Frontal cortex (tissue), 4 donors: ENCODE data around the gene ANK2. TPM values are rescaled to one million over a fixed set of nuclear protein-coding genes. Genes with fewer than 3 reads are reported as not detected.

ENCODE experiments used
- DNase-seq, 2 donors: peaks; one replicate each; pipeline ENCODE4 v3.0.0; 2012; ENCODE audit warnings: low spot score in 2 of 2
- FAIRE-seq: peaks from 2 replicates; lab custom pipeline; 2012; peaks lifted over from hg19 to GRCh38; lab: Jason Lieb, UNC
- total RNA-seq: library from RNA; depleted of rRNA; stranded (reverse); fragments of >200 nt; gene quantifications from one replicate; pipeline ENCODE4 v1.2.3, GENCODE V29; 2014
- donor health status: control.
- donor health status: control.
- donor health status: control.

The ANK2 gene
- total RNA-seq, 1 donor from 2014 or later = 477 TPM

GRCh38 chr4:113371111-113371510 lies 321.7 kb downstream of the ANK2 start:
- FAIRE-seq (no peak), DNase-seq (no peak)

GRCh38 chr4:113375964-113376666 lies 326.7 kb downstream of the ANK2 start:
- FAIRE-seq = no peak
- no peak for DNase-seq

GRCh38 chr4:113378836-113379235 lies 329.4 kb downstream of the ANK2 start:
- no peak for FAIRE-seq
- no peak for DNase-seq

- FAIRE-seq (peak; percentile 36), DNase-seq (no peak)
These were observed 333.3 kb downstream of the ANK2 start for GRCh38 chr4:113382704-113383103.

GRCh38 chr4:113383111-113383785 lies 333.8 kb downstream of the ANK2 start:
- DNase-seq (no peak), FAIRE-seq (no peak)

- FAIRE-seq = no peak
- no peak for DNase-seq
These were observed 335.1 kb downstream of the ANK2 start for GRCh38 chr4:113384600-113384999.

GRCh38 chr4:113385281-113385899 lies 335.9 kb downstream of the ANK2 start:
- FAIRE-seq = no peak
- no peak for DNase-seq

GRCh38 chr4:113389160-113389559 lies 339.7 kb downstream of the ANK2 start:
- FAIRE-seq = no peak
- DNase-seq = no peak

GRCh38 chr4:113390850-113391249 lies 341.4 kb downstream of the ANK2 start:
- DNase-seq (no peak), FAIRE-seq (no peak)

GRCh38 chr4:113394108-113394729 lies 344.8 kb downstream of the ANK2 start:
- FAIRE-seq (no peak), DNase-seq (no peak)

- peak; percentile 97 for FAIRE-seq
These were observed 345.5 kb downstream of the ANK2 start for GRCh38 chr4:113394730-113395530.

GRCh38 chr4:113397114-113397701 lies 347.8 kb downstream of the ANK2 start:
- DNase-seq (no peak), FAIRE-seq (no peak)

More at GRCh38 chr4:113394730-113395530, 345.5 kb downstream of the ANK2 start:
- DNase-seq = peak; percentile 17 to 44

- DNase-seq (no peak), FAIRE-seq (no peak)
These were observed 349.1 kb downstream of the ANK2 start for GRCh38 chr4:113398441-113399143.

GRCh38 chr4:113404167-113404571 lies 354.7 kb downstream of the ANK2 start:
- no peak for DNase-seq
- FAIRE-seq = no peak

- DNase-seq = no peak
- FAIRE-seq = no peak
These were observed 355.4 kb downstream of the ANK2 start for GRCh38 chr4:113404841-113405240.

- FAIRE-seq (no peak), DNase-seq (no peak)
These were observed 356.6 kb downstream of the ANK2 start for GRCh38 chr4:113405874-113406722.

GRCh38 chr4:113406723-113407016 lies 357.2 kb downstream of the ANK2 start:
- DNase-seq (no peak), FAIRE-seq (no peak)

GRCh38 chr4:113407409-113407808 lies 358.0 kb downstream of the ANK2 start:
- no peak for FAIRE-seq
- no peak for DNase-seq
